Activated CD8-positive, alpha-beta memory T cell treated with anti-CD3 and anti-CD28 coated beads, Interleukin-2, amount 50 U/mL, for 24 hours (primary cell): Measurements from ENCODE around the gene FGD5.

Experiments
- DNase-seq: peaks from one replicate; pipeline ENCODE4 v3.0.0-alpha.2; 2020; ENCODE audit errors: extremely low read depth

Gene FGD5

GRCh38 chr3:14824646-14825045 lies 5.9 kb downstream of the FGD5 start:
- no peak for DNase-seq

- no peak for DNase-seq
These were observed 7.3 kb downstream of the FGD5 start for GRCh38 chr3:14826069-14826468.

- no peak for DNase-seq
These were observed 9.0 kb downstream of the FGD5 start for GRCh38 chr3:14827776-14828175.

- no peak for DNase-seq
These were observed 11.0 kb downstream of the FGD5 start for GRCh38 chr3:14829811-14830210.

GRCh38 chr3:14831916-14832450 lies 13.2 kb downstream of the FGD5 start:
- DNase-seq, result no peak

- no peak for DNase-seq
These were observed 14.4 kb downstream of the FGD5 start for GRCh38 chr3:14832975-14833722.

- DNase-seq, result no peak
These were observed 15.4 kb downstream of the FGD5 start for GRCh38 chr3:14834121-14834520.

- DNase-seq, result no peak
These were observed 16.2 kb downstream of the FGD5 start for GRCh38 chr3:14834807-14835466.

- DNase-seq, result no peak
These were observed 17.3 kb downstream of the FGD5 start for GRCh38 chr3:14836049-14836468.

- DNase-seq, result no peak
These were observed 18.6 kb downstream of the FGD5 start for GRCh38 chr3:14837186-14837877.

GRCh38 chr3:14837878-14838258 lies 19.1 kb downstream of the FGD5 start:
- no peak for DNase-seq

GRCh38 chr3:14839236-14839635 lies 20.5 kb downstream of the FGD5 start:
- DNase-seq, result no peak

GRCh38 chr3:14841836-14842235 lies 23.1 kb downstream of the FGD5 start:
- no peak for DNase-seq

- no peak for DNase-seq
These were observed 23.5 kb downstream of the FGD5 start for GRCh38 chr3:14842277-14842676.

- no peak for DNase-seq
These were observed 24.6 kb downstream of the FGD5 start for GRCh38 chr3:14843321-14843720.

- DNase-seq, result no peak
These were observed 25.8 kb downstream of the FGD5 start for GRCh38 chr3:14844386-14845170.

- no peak for DNase-seq
These were observed 26.4 kb downstream of the FGD5 start for GRCh38 chr3:14845180-14845579.

GRCh38 chr3:14845826-14846225 lies 27.1 kb downstream of the FGD5 start:
- no peak for DNase-seq

GRCh38 chr3:14846226-14846880 lies 27.6 kb downstream of the FGD5 start:
- DNase-seq, result no peak

GRCh38 chr3:14847613-14848541 lies 29.1 kb downstream of the FGD5 start:
- no peak for DNase-seq
